ENCODE results near the gene IFITM1.
"Not testable (repeated sequence)": the region's sequence is repeated elsewhere in the genome, so short reads cannot be mapped to it uniquely, and the experiment has no call there.

The IFITM1 gene

DNA sequence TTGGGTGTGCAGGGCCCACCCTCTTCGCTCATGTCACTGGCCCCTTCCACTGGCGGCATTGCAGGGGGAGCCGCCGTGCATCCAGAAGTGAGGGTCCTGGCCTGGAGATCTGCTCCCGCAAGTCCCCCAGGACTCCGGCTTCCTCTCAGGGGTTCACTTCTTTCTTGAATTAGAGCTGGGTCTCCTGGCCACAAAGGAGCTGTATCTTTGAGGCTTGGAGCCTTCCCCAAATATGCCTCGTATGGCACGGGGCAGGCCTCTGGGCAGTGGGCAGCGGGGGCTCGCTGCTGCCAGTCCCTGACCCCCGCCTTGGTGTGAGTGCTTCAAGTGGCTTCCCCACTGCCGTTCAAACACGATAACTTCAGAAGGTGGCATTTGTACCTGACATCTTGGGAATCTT is 14.2 kb downstream of the IFITM1 start:
- no peak for DNase-seq

DNA sequence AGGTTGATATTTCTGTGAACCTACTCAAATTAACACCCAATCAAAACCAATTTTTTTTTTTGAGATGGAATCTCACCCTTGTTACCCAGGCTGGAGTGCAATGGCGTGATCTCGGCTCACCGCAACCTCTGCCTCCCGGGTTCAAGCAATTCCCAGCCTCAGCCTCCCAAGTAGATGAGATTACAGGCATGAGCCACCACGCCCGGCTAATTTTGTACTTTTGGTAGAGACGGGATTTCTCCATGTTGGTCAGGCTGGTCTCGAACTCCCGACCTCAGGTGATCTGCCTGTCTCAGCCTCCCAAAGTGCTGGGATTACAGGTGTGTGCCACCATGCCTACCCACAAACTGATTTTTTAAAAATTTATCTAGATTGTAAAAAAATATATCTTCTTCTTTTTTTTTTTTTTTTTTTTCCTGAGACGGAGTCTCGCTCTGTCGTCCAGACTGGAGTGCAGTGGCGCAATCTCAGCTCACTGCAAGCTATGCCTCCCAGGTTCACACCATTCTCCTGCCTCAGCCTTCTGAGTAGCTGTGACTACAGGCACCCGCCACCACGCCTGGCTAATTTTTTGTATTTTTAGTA is 14.8 kb downstream of the IFITM1 start:
- DNase-seq: not testable (repeated sequence)

DNA sequence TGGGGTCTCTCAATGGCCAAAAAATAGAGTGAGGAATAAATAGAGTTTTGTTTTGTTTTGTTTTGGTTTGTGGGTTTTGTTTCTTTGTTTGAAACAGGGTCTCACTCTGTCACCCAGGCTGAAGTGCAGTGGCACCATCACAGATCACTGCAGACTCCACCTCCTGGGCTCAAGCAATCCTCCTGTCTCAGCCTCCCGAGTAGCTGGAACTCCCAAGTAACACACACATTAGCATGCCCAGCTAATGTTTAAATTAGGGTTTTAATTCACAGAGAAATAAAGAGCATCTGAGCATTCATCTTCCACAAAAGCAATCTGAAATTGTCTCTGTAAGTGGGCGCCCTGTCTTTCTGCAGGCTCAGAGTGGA is 16.0 kb downstream of the IFITM1 start:
- DNase-seq: no peak

DNA sequence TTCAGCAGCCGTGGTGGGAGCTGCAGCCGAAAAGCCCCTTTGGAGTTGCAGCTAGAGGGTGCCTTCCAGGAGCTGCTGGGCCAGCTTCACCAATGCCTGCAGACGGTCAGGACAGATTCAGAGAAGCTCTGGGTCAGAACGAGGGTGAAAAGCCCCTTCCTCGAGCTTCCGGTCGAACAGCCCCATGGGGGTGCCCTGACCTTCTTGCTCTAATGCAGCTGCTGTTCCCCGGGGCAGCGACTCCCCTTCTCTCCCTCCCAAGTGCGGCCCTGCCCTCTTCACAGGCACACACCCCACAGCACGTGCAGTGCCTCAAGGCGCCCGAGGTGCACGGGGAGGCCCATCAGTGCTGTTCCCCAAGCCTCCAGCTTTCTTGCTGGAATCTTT is 16.5 kb downstream of the IFITM1 start:
- DNase-seq: no peak

DNA sequence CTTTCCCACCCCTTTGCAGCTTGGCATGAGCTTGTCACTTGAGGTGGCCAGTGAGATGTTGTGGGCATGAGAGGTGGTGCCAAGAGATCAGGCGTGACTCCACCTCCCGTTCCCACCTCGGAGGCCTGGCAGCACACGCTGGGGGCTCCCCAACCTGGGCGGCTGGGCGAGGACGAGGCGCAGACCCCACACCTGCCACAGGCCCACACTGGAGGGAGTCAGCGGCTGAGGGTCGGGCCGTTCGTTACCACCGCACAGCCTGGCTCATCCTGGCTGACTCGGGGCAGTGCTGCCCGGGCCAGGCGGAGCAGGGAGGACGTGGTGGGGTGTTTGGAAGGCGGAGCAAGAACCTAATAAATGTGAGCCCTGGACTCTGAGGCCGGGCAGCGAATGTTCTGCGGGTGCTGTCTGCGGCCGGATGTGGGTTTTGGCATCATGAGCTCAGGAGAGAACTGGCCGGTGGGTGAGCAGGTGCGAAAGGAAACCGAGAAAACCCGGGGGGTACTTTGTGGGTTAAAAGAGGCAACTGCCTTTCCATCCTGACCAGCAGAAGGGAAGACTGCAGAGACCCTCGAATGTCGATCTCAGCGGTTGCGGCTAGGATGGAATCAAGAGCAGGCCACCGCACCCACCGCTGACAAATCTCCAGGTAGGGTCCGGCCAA is 17.0 kb downstream of the IFITM1 start:
- no peak for DNase-seq

DNA sequence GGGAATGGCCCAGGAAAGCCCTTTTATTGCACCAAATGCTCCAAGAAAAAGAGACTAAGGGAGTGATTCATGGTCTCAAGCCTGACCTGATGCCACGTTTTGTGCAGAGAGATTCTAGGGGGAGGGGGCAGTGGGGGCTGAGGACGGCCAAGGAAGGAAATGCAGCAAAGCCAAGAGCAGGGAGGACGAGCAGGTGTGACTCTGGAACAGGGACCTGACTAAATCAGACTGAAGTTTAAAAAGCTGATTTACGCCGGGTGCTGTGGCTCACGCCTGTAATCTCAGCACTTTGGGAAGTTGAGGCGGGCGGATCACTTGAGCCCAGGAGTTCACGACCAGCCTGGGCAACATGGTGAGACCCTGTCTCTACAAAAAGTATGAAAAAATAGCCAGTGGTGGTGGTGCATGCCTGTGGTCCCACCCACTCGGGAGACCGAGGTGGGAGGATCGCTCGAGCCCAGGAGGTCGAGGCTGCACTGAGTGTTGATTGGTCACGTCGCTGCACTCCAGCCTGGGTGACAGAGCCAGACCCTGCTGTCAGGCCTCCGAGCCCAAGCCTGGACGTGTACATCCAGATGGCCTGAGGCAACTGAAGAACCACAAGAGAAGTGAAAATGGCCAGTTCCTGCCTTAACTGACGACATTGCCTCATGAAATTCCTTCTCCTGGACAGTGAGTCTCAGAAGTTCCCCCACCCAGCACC is 17.7 kb downstream of the IFITM1 start:
- no peak for DNase-seq

DNA sequence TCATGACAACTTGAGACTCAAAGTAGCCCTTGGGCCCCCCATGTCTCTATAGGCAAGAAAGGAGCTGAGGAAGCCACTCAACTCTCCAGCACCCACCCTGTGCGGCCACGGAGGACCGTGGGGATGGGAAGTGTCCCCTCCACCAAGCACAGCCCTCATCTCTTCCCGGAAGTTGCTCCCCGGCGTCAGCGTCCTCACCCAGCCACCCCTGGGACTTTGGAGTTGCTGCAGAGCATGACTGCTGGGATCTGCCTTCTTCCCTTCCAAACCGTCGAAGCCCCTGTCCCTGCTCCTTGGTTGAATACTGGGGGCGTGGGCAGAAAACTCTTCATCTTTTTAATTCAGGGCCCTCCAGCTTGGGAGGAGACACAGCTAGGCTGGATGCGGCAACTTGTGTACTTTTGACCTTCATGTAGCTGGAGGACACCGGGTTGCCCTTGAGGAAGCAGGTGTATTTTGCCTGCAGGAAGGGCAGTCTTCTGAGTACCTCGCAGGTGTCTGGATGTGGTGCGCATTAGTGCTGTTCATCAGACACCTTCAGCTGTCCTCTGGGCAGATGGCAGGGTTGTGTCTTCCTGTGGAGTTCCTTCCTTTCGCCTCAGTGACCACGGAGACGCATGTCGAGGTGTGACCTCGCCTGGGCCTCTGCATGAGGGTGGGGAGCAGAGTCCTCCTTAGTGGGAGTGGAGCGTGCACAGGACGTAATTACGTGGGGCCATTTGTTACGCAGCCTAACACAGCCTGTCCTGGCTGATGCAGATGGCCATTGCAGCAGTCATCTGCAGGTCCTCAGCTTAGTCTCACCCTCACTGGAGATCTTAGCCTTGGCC is 19.0 kb downstream of the IFITM1 start:
- DNase-seq: no peak

DNA sequence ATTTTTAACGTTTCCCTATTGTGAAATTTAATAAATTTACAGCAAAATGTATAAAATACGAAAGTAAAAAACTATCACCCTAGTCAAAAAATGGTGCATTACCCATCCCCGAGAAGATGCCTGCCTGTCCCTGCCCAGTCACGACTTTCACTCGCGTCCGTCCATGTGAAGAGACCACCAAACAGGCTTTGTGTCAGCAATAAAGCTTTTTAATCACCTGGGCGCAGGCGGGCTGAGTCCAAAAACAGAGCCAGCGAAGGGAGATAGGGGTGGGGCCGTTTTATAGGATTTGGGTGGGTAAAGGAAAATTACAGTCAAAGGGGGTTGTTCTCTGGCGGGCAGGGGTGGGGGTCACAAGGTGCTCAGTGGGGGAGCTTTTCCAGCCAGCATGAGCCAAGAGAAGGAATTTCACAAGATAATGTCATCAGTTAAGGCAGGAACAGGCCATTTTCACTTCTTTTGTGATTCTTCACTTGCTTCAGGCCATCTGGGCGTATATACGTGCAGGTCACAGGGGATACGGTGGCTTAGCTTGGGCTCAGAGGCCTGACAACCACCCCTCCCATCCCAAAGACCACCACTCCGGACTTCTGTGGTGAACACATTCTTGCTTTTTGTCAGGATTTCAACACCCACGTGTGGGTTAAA is 19.9 kb downstream of the IFITM1 start:
- DNase-seq: not testable (repeated sequence)

DNA sequence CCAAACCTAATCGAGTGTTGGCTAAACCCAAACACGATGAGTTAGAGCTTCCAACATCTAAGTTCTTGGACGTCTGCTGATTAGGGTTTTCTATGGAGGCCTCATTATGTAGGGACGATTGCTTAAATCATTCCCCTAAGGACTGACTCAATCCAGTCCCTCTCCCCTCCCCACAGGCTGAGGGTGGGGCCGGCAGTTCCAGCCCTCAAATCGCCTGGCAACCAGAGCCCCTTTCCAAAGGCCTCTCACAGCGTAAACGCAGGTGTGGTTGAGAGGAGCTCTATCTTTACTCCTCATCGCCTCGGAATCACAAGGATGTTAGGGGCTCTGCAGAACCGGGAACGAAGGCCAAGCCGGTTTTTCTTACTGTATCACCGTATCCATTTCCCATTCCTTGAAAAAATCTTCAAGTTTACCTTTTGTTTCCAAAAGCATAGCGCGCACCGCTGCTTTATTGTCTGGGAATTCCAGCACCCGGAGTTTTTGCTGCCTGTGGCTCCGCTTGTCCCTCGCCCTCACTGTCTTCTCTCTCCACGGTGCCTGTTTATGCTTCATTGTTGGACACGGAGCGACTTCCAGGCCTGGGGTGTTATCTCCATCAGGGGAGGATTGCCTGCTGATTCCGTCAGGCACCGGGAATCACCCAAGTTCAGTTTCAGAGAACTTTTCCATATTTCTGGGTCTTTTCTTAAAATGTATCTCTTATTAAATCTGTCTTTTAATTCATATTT is 20.6 kb downstream of the IFITM1 start:
- DNase-seq: no peak

DNA sequence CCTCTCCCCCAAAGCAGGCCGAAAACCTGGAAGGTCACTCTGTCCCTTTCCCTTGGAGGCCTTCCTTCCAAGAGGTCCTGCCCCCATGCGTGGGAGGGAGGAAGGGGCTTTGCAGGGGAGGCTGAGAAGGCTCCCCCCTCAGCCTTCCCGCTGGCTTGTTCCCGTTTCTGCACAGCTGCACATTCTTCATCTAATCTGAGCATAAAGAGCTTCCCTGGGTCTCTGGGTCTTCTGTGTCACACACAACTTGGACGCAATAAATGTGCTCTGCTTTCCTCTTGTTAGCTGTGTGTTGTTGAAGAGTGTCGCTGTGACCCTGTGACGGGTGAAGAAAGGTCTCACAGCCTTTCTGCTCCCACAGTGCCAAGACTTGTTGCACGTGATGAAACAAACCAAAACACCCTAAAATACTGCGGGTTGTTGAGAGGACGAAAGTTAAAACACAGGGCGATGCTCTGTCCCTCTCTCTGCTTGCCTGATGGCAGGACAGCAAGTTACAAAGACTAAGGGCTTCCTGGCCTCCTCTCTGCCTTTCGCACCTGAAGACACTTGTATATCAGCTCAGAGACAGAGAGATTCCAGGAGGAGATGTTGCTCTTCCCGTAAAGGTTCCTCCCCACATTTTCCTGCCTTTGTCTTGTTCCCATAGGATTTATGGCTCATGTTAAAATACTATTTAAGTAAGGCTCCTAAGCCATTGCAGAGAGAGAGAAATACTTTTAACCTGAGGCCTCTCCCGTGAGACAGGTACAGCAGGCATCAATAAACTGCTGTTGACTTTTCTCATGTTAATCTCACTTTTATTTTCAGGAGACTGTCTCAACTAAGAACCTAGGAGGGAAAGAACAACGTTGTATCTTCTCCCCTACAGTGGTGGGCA is 22.2 kb downstream of the IFITM1 start:
- no peak for DNase-seq

DNA sequence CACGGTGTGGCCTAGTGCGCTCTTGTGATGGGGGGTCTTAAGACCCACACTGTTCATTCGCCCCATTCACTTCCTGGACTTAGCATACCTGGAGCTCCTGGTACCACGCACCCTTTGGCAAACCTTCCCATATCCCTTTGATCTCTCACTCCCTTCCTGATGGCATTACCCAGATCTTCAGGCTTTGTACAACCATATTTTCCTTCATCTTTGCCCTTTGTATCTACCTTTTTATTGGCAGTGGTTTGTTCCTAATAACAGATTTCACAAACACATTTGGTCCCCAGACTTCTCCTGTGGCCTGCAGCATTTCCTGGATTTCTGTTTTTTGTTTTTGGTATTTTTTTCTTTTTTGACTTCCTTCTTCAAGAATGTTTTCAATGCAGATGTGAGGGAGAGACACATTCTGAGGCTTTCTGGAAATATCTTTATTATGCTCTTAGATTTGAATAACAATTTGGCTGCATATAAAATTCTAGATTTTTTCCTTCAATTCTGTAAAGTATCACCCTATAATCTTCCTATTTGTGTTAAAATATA is 22.9 kb downstream of the IFITM1 start:
- DNase-seq: no peak

DNA sequence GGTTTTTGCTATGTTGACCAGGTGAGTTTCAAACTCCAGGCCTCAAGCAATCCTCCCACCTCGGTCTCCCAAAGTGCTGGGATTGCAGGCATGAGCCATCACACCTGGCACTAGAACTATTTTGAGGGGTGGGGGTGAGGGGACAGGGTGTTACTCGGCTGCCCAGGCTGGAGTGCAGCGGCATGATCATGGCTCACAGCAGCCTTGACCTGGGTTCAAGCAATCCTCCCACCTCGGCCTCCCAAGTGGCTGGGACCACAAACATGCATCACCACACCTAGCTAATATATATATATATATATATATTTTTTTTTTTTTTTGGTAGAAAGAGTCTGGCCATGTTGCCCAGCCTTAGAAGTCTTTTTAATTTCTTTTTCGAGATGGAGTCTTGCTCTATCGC is 23.9 kb downstream of the IFITM1 start:
- DNase-seq: no peak

DNA sequence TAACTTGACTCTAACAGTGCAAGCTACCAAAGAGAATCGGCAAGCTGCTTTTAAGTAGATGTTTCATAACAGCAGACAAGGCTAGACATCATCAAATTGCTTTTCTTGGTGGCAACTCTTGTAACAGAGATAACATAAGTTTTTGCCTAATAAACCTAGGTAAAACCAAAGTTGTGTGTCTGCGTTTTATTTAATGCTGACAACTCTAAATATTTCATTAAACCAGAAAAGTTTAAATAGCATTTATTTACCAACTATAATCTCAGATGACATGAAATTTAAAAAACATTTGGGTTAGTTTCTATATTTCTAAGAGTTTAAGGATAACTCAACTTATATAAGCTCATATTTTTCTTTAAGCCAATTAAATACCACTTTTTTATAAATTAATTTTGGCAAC is 26.1 kb downstream of the IFITM1 start:
- no peak for DNase-seq

DNA sequence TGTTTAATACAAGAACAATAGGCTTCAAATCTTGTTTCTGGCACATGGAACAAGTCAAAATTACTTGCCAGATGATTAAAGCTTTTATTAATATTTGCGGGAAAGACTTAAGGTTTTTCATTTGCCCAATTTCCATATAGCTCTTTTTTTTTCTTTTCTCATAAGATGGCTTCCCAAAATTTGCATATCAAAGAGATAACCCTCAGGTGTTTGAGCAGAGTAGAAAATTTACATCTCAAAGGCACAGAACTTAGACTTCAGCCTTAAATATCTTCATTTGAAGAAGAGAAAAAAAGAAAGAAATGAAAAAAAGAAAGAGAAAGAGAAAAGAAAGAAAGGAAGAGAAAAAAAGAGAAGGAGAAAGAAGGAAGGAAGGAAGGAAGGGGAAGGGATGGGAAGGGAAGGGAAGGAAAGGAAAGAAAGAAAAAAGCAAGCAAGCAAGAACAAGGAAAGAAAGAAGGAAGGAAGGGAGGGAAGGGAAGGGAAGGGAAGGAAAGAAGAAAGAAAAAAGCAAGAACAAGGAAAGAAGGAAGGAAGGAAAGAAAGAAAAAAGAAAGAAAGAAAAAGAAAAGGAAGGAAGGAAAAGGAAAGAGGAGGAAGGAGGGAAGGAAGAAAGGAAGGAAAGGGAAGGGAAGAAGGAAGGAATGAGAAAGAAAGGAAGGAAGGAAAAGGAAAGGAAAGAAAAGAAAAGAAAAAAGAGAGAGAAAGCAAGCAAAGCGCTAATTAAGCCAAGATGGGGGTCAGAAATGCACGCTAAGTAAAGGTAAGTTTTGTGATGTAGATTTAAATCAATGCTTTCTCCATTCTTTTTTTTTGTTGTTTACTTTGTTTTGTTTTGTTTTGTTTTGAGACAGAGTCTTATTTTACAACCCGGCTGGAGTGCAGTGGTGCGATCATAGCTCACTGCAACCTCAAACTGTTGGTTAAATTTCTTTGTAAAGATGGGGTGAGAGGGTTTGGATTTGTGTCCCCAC is 27.0 kb downstream of the IFITM1 start:
- no peak for DNase-seq

DNA sequence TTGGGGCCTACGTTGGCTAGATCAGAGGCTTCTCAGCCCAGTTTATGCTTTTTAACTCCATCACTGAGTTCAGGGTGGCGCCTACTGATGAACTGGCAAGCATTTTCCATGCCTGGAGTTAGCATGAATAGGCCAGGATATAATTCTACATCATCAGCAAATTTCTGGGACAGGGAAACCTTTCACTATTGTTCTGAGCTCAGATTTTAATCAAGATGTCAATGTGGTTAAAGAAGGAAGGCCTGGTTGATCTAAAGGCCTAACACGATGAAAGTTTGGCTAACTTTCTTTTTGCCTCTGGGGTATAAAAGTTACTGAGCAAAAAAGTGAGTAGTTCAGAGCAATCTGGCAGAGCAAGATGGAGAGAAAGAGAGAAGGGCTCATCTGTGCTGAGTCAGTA is 28.5 kb downstream of the IFITM1 start:
- no peak for DNase-seq

DNA sequence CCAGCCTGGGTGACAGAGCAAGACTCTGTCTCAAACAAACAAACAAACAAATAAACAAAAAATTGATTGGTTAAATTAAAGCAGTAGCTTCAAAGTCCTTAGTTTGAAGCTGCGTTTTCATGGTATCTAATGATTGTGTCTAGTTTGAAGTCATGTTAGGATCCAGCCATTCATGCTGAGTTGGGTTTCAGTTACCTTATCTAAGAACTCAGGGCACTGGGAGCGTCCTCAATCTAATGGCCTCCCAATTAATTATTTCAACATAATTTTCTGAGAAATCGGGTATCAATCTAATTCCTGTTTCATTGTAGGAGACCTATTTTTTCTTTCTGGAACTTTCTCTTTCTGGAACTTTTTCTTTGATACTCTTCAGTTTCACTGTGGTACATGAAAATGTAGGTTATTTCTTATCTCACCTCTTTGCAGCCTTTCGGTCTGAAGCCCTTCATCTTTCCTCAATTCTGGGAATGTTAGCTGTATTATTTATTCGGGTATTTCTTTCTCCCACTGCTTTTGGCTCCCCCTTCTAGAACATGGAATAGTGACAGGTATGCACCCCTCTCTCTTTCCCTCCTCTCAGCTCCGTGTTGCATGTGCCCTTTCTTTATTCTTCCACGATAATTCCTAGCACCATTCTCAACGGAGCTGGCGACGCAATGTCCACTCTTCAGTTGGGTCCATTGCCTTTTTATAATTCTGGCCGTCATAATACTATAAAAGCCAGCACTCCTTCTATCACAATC is 31.2 kb downstream of the IFITM1 start:
- DNase-seq: no peak

DNA sequence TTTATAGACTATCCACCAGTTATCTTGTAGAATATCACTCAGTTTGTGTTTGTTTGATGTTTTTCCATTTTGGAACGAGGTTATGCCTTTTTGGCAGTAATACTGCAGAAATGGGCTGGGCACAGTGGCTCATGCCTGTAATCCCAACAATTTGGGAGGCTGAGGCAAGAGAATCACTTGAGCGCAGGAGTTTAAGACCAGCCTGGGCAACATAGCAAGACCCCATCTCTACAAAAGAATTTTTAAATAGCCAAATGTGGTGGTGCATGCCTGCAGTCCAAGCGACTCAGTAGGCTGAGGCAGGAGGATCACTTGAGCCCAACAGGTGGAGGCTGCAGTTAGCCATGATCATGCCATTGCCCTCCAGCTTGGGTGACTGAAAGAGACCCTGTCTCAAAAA is 32.7 kb downstream of the IFITM1 start:
- DNase-seq: no peak

DNA sequence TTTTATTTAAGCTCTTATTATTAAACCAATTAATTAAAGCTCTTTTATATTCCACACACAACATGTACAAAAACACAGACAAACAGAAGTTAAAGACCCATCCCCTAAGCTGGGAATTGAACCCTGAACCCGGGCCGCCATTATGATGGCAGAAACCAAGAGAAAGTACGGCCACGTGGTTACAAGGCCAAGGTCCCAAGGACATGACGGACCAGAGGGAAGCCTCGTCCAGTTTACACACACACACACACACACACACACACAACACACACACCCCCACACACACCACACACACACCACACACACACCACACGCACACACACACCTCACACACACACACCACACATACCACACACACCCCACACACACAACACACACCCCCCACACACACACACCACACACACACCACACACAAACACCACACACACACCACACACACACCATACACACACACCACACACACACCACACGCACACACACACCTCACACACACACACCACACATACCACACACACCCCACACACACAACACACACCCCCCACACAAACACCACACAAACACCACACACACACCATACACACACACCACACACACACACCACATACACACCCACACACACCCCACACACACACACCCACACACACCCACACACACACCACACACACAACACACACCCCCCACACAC is 35.6 kb downstream of the IFITM1 start:
- not testable (repeated sequence) for DNase-seq
